Measurements from ENCODE around the gene ADAMTS3.
A peak's percentile ranks its signal among the peaks of the same experiment; 100 is the strongest.

The ADAMTS3 gene

GRCh38 chr4:72300126-72300525 is 268.9 kb downstream of the ADAMTS3 start:
- no peak overlapping the region for H3K27ac Mint-ChIP-seq

GRCh38 chr4:72295966-72296557 is 273.0 kb downstream of the ADAMTS3 start:
- Mint-ChIP-seq H3K27me3 (ENCODE audit: low read depth) (no peaks in the 10 kb centered on the region), H3K27ac (no peak overlapping the region)
- peak; percentile 74 to 80 (median 77) for TF ChIP-seq CTCF (IDR thresholded peaks at IDR 0.05; ENCODE audit: unreplicated experiment in 3 of 3)

More at GRCh38 chr4:72300126-72300525, 268.9 kb downstream of the ADAMTS3 start:
- Mint-ChIP-seq H3K36me3 (ENCODE audit: low read depth) (no peaks in the 10 kb centered on the region), H3K4me1 (no peaks in the 10 kb centered on the region), H3K9me3 (no peaks in the 10 kb centered on the region), H3K4me3 (no peak overlapping the region), H3K27me3 (ENCODE audit: low read depth) (no peaks in the 10 kb centered on the region)
- no peak for TF ChIP-seq CTCF (IDR thresholded peaks at IDR 0.05; ENCODE audit: unreplicated experiment in 3 of 3)

GRCh38 chr4:72290737-72291136 is 278.3 kb downstream of the ADAMTS3 start:
- Mint-ChIP-seq H3K36me3 (ENCODE audit: low read depth) (peaks cover 7% of the 10 kb centered on the region), H3K4me3 (no peak overlapping the region), H3K4me1 (no peaks in the 10 kb centered on the region), H3K27ac (no peak overlapping the region), H3K9me3 (no peaks in the 10 kb centered on the region), H3K27me3 (ENCODE audit: low read depth) (no peaks in the 10 kb centered on the region)
- TF ChIP-seq CTCF (IDR thresholded peaks at IDR 0.05; ENCODE audit: unreplicated experiment in 3 of 3): no peak

More at GRCh38 chr4:72295966-72296557, 273.0 kb downstream of the ADAMTS3 start:
- H3K36me3 Mint-ChIP-seq (ENCODE audit: low read depth): peaks cover 3% of the 10 kb centered on the region
- H3K4me1 Mint-ChIP-seq: no peaks in the 10 kb centered on the region
- H3K4me3 Mint-ChIP-seq: no peak overlapping the region
- no peaks in the 10 kb centered on the region for H3K9me3 Mint-ChIP-seq

GRCh38 chr4:72286910-72287309 is 282.1 kb downstream of the ADAMTS3 start:
- Mint-ChIP-seq H3K27me3 (ENCODE audit: low read depth) (no peaks in the 10 kb centered on the region), H3K4me3 (no peak overlapping the region), H3K4me1 (no peaks in the 10 kb centered on the region), H3K36me3 (ENCODE audit: low read depth) (peaks cover 4% of the 10 kb centered on the region), H3K9me3 (no peaks in the 10 kb centered on the region), H3K27ac (no peak overlapping the region)
- TF ChIP-seq CTCF (IDR thresholded peaks at IDR 0.05; ENCODE audit: unreplicated experiment in 3 of 3): no peak

GRCh38 chr4:72286185-72286584 is 282.8 kb downstream of the ADAMTS3 start:
- H3K27me3 Mint-ChIP-seq (ENCODE audit: low read depth): no peaks in the 10 kb centered on the region
- H3K4me1 Mint-ChIP-seq: no peaks in the 10 kb centered on the region
- peak in 2 of 3 experiments; percentile 12 to 45 for TF ChIP-seq CTCF (IDR thresholded peaks at IDR 0.05; ENCODE audit: unreplicated experiment in 3 of 3)
- no peak overlapping the region for H3K27ac Mint-ChIP-seq
- no peak overlapping the region for H3K4me3 Mint-ChIP-seq
- H3K9me3 Mint-ChIP-seq: no peaks in the 10 kb centered on the region
- peaks cover 4% of the 10 kb centered on the region for H3K36me3 Mint-ChIP-seq (ENCODE audit: low read depth)

- no peak for TF ChIP-seq CTCF (IDR thresholded peaks at IDR 0.05; ENCODE audit: unreplicated experiment in 3 of 3)
- no peaks in the 10 kb centered on the region for H3K27me3 Mint-ChIP-seq (ENCODE audit: low read depth)
- H3K4me1 Mint-ChIP-seq: no peaks in the 10 kb centered on the region
Observed at GRCh38 chr4:72283357-72283756, 285.7 kb downstream of the ADAMTS3 start.

More at GRCh38 chr4:72283357-72283756, 285.7 kb downstream of the ADAMTS3 start:
- no peaks in the 10 kb centered on the region for H3K9me3 Mint-ChIP-seq
- H3K36me3 Mint-ChIP-seq (ENCODE audit: low read depth): no peaks in the 10 kb centered on the region
- H3K27ac Mint-ChIP-seq: no peak overlapping the region
- H3K4me3 Mint-ChIP-seq: no peak overlapping the region

All from nephron (organoid).